ENCODE results near the gene P2RX5.
"Not testable (repeated sequence)": the region's sequence is repeated elsewhere in the genome, so short reads cannot be mapped to it uniquely, and the experiment has no call there.

DNA sequence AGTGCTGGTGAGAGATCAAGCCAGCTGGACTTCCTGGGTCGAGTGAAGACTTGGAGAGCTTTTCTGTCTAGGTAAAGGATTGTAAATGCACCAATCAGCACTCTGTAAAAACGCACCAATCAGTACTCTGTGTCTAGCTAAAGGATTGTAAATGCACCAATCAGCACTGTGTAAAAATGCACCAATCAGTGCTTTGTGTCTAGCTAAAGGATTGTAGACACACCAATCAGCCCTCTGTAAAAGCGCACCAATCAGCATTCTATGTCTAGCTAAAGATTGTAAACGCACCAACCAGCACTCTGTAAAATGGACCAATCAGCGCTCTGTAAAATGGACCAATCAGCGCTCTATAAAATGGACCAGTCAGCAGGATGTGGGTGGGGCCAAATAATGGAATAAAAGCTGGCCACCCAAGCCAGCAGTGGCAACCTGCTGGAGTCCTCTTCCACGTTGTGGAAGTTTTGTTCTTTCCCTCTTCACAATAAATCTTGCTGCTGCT is 6.1 kb upstream of the P2RX5 start:
- TF ChIP-seq, protein P1, sequence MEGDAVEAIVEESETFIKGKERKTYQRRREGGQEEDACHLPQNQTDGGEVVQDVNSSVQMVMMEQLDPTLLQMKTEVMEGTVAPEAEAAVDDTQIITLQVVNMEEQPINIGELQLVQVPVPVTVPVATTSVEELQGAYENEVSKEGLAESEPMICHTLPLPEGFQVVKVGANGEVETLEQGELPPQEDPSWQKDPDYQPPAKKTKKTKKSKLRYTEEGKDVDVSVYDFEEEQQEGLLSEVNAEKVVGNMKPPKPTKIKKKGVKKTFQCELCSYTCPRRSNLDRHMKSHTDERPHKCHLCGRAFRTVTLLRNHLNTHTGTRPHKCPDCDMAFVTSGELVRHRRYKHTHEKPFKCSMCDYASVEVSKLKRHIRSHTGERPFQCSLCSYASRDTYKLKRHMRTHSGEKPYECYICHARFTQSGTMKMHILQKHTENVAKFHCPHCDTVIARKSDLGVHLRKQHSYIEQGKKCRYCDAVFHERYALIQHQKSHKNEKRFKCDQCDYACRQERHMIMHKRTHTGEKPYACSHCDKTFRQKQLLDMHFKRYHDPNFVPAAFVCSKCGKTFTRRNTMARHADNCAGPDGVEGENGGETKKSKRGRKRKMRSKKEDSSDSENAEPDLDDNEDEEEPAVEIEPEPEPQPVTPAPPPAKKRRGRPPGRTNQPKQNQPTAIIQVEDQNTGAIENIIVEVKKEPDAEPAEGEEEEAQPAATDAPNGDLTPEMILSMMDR (IDR thresholded peaks at IDR 0.05; ENCODE audit: low read depth, low read length) = not testable (repeated sequence)
- TF ChIP-seq EZH2phosphoT487 (IDR thresholded peaks at IDR 0.05; ENCODE audit: low read depth) = not testable (repeated sequence)

Measured in OCI-LY3 (cell line).